ENCODE results near the gene LRIT1.

LRIT1 gene

GRCh38 chr10:84234479-84234878 lies 6.9 kb downstream of the LRIT1 start:
- no peak for ATAC-seq
- TF ChIP-seq BACH2 (CRISPR knock-in tag; IDR thresholded peaks at IDR 0.05; ENCODE audit: borderline replicate concordance) (no peak), ARNTL (CRISPR knock-in tag; IDR thresholded peaks at IDR 0.05; ENCODE audit: borderline replicate concordance, low read depth) (no peak), TSHZ2 (CRISPR knock-in tag; IDR thresholded peaks at IDR 0.05) (no peak), CSDC2 (CRISPR knock-in tag; IDR thresholded peaks at IDR 0.05) (no peak), RARB (CRISPR knock-in tag; IDR thresholded peaks at IDR 0.05) (no peak), POU6F1 (CRISPR knock-in tag; IDR thresholded peaks at IDR 0.05; ENCODE audit: borderline replicate concordance, low read depth) (no peak), CSRNP3 (CRISPR knock-in tag; IDR thresholded peaks at IDR 0.05) (no peak), CREB5 (CRISPR knock-in tag; IDR thresholded peaks at IDR 0.05; ENCODE audit: low read depth) (no peak), OSR1 (CRISPR knock-in tag; IDR thresholded peaks at IDR 0.05) (no peak), TOX (CRISPR knock-in tag; IDR thresholded peaks at IDR 0.05; ENCODE audit: borderline replicate concordance) (no peak), PPARA (CRISPR knock-in tag; IDR thresholded peaks at IDR 0.05; ENCODE audit: borderline replicate concordance) (no peak), PATZ1 (CRISPR knock-in tag; IDR thresholded peaks at IDR 0.05; ENCODE audit: borderline replicate concordance) (no peak), ISL1 (CRISPR knock-in tag; IDR thresholded peaks at IDR 0.05) (no peak)

- TF ChIP-seq CSDC2 (CRISPR knock-in tag; IDR thresholded peaks at IDR 0.05) (no peak), ARNTL (CRISPR knock-in tag; IDR thresholded peaks at IDR 0.05; ENCODE audit: borderline replicate concordance, low read depth) (no peak), PPARA (CRISPR knock-in tag; IDR thresholded peaks at IDR 0.05; ENCODE audit: borderline replicate concordance) (no peak), CREB5 (CRISPR knock-in tag; IDR thresholded peaks at IDR 0.05; ENCODE audit: low read depth) (no peak), ZFP30 (CRISPR knock-in tag; IDR thresholded peaks at IDR 0.05) (no peak), SNAI2 (CRISPR knock-in tag; IDR thresholded peaks at IDR 0.05) (no peak), RARB (CRISPR knock-in tag; IDR thresholded peaks at IDR 0.05) (no peak), GLIS3 (CRISPR knock-in tag; IDR thresholded peaks at IDR 0.05) (no peak), ZC3H10 (CRISPR knock-in tag; IDR thresholded peaks at IDR 0.05) (no peak), BACH2 (CRISPR knock-in tag; IDR thresholded peaks at IDR 0.05; ENCODE audit: borderline replicate concordance) (no peak), ZFP3 (CRISPR knock-in tag; IDR thresholded peaks at IDR 0.05) (no peak), OSR1 (CRISPR knock-in tag; IDR thresholded peaks at IDR 0.05) (no peak), CSRNP3 (CRISPR knock-in tag; IDR thresholded peaks at IDR 0.05) (no peak), TOX (CRISPR knock-in tag; IDR thresholded peaks at IDR 0.05; ENCODE audit: borderline replicate concordance) (no peak), PATZ1 (CRISPR knock-in tag; IDR thresholded peaks at IDR 0.05; ENCODE audit: borderline replicate concordance) (no peak), ZNF8 (CRISPR knock-in tag; IDR thresholded peaks at IDR 0.05) (no peak), POU6F1 (CRISPR knock-in tag; IDR thresholded peaks at IDR 0.05; ENCODE audit: borderline replicate concordance, low read depth) (no peak), ZNF70 (CRISPR knock-in tag; IDR thresholded peaks at IDR 0.05) (no peak), ISL1 (CRISPR knock-in tag; IDR thresholded peaks at IDR 0.05) (no peak), ESRRG (CRISPR knock-in tag; IDR thresholded peaks at IDR 0.05) (no peak)
- ATAC-seq: no peak
Measured at GRCh38 chr10:84233940-84234339, 7.4 kb downstream of the LRIT1 start.
